SK-N-SH (cell line): ENCODE data around the gene NR2F1.

Experiments
- NFIC ChIP-seq: IDR thresholded peaks from 2 replicates; pipeline ENCODE4 v1.4.0; 2012; ENCODE audit warnings: borderline replicate concordance
- RAD21 ChIP-seq: IDR thresholded peaks from 2 replicates; pipeline ENCODE4 v1.6.1; 2012; ENCODE audit warnings: mild to moderate bottlenecking, low read length
- YY1 ChIP-seq: IDR thresholded peaks from 2 replicates; pipeline ENCODE4 v1.4.0; 2012; ENCODE audit warnings: low read depth, mild to moderate bottlenecking
- TF ChIP-seq, protein P1 (sequence below): fragments of 200-600 bp; sonication (generic); IDR thresholded peaks from 2 replicates; pipeline ENCODE4 v1.6.1; 2017; ENCODE audit warnings: antibody characterized with exemption, mild to moderate bottlenecking, moderate library complexity
- TF ChIP-seq, protein P2 (sequence below): IDR thresholded peaks from 2 replicates; pipeline ENCODE4 v1.6.1; 2012; ENCODE audit warnings: mild to moderate bottlenecking, low read depth, low read length, moderate library complexity

DNA sequence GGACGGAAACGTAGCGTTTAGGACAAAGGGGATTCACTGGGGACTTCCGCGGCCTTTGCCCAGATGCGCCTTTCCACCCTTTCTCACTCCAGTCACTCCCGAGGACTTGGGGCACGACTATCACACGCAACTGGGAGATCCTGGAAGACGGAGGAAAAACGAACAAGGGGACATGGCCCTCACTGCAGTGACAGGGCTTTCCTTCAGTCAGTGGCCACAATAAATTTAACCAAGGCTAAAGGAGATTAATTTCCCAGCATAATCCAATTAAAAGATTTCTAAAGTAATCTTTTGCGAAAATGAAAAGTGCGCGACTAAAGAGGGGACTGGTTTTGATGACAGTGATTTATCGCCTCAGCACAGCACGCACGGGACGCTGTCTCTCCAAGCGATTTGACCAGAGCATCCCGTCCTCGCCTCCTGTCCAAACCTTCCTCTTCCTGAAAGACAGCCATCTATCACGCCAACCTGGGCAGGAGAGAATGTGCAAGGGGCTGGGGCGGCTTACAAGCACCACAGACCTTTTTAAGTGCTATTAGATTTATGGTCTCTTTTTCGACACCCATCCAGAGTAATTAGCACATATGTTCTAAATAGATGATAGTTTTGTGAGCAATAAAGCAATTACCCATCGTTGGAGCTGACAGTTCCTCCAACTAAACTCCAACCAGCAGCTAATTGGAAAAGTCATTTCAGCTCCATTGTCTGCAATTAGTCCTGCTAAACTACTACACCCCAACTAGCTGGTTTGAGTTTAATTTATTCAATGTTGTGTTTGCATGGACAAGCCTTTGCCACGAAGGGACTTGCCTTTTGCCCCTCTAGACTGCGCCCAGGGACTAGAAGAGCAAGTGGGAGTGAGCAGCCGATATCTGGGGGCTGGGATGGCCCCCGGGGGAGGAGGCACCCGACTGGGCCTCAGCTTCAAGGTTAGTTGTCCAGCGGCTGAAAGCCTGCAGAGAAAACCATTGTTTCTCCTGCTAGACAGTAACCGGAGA lies 9.4 kb upstream of the NR2F1 start:
- TF ChIP-seq YY1: no peak
- TF ChIP-seq RAD21: no peak
- TF ChIP-seq, protein P1, sequence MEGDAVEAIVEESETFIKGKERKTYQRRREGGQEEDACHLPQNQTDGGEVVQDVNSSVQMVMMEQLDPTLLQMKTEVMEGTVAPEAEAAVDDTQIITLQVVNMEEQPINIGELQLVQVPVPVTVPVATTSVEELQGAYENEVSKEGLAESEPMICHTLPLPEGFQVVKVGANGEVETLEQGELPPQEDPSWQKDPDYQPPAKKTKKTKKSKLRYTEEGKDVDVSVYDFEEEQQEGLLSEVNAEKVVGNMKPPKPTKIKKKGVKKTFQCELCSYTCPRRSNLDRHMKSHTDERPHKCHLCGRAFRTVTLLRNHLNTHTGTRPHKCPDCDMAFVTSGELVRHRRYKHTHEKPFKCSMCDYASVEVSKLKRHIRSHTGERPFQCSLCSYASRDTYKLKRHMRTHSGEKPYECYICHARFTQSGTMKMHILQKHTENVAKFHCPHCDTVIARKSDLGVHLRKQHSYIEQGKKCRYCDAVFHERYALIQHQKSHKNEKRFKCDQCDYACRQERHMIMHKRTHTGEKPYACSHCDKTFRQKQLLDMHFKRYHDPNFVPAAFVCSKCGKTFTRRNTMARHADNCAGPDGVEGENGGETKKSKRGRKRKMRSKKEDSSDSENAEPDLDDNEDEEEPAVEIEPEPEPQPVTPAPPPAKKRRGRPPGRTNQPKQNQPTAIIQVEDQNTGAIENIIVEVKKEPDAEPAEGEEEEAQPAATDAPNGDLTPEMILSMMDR: no peak
- TF ChIP-seq, protein P2, sequence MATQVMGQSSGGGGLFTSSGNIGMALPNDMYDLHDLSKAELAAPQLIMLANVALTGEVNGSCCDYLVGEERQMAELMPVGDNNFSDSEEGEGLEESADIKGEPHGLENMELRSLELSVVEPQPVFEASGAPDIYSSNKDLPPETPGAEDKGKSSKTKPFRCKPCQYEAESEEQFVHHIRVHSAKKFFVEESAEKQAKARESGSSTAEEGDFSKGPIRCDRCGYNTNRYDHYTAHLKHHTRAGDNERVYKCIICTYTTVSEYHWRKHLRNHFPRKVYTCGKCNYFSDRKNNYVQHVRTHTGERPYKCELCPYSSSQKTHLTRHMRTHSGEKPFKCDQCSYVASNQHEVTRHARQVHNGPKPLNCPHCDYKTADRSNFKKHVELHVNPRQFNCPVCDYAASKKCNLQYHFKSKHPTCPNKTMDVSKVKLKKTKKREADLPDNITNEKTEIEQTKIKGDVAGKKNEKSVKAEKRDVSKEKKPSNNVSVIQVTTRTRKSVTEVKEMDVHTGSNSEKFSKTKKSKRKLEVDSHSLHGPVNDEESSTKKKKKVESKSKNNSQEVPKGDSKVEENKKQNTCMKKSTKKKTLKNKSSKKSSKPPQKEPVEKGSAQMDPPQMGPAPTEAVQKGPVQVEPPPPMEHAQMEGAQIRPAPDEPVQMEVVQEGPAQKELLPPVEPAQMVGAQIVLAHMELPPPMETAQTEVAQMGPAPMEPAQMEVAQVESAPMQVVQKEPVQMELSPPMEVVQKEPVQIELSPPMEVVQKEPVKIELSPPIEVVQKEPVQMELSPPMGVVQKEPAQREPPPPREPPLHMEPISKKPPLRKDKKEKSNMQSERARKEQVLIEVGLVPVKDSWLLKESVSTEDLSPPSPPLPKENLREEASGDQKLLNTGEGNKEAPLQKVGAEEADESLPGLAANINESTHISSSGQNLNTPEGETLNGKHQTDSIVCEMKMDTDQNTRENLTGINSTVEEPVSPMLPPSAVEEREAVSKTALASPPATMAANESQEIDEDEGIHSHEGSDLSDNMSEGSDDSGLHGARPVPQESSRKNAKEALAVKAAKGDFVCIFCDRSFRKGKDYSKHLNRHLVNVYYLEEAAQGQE: no peak
- TF ChIP-seq NFIC: no peak
